HepG2 (cell line): Measurements from ENCODE around the gene MYO10. TPM values are rescaled to one million over a fixed set of nuclear protein-coding genes. Genes with fewer than 3 reads are reported as not detected.
"Not testable (repeated sequence)": the region's sequence is repeated elsewhere in the genome, so short reads cannot be mapped to it uniquely, and the experiment has no call there.

Experiments used
- ATAC-seq: fragments of 200-7000 bp; cut with Tn5 transposase; 3 replicates; pipeline ENCODE4 v1.9.1; 2020; ENCODE audit warnings: mild to moderate bottlenecking, moderate library complexity
- BruUV-seq: library from RNA; stranded (reverse); fragments of 400-500 nt; replicated peaks from 2 replicates; lab custom pipeline; 2021; lab: Mats Ljungman, UMichigan
- CTCF ChIA-PET: fragments of 300-600 bp; formaldehyde crosslinking; extraction: SDS; loops from one replicate; lab custom pipeline; 2021; ENCODE audit warnings: low total read pairs, inconsistent platforms, low intra/inter-chr PET ratio; lab: Yijun Ruan, JAX
- POLR2A ChIA-PET: fragments of 350-600 bp; sonication (Branson Sonifier 250); formaldehyde crosslinking; loops from one replicate; lab custom pipeline; 2020; ENCODE audit warnings: antibody characterized with exemption, inconsistent platforms; lab: Yijun Ruan, JAX
- DNase-seq: peaks from one replicate; pipeline ENCODE4 v3.0.0-alpha.2; 2015; ENCODE audit warnings: low spot score
- FAIRE-seq: peaks from 3 replicates; lab custom pipeline; 2011; peaks lifted over from hg19 to GRCh38; lab: Jason Lieb, UNC
- H2AFZ ChIP-seq: one replicate; pipeline ENCODE4 v1.6.1; 2011; ENCODE audit warnings: low read length, inconsistent platforms
- H3K27ac ChIP-seq: fragments of 300-600 bp; 3 replicates; pipeline ENCODE4 v1.8.0; 2011; ENCODE audit warnings: mixed run types, mild to moderate bottlenecking, mixed read lengths, low read length, inconsistent platforms; ENCODE audit not compliant: insufficient read depth; ENCODE audit errors: extremely low read length
- H3K27me3 ChIP-seq, 2 experiments: fragments of 200-600 bp in 1 of 2; 2 replicates in 1 of 2; 3 replicates in 1 of 2; pipeline versions ENCODE4 v1.6.0 to v1.8.0; 2011; ENCODE audit warnings: low read length in 2 of 2, mild to moderate bottlenecking in 2 of 2, moderate library complexity in 2 of 2, inconsistent platforms in 1 of 2; ENCODE audit not compliant: insufficient read depth in 2 of 2, control insufficient read depth in 1 of 2
- H3K36me3 ChIP-seq, 2 experiments: fragments of 200-600 bp in 1 of 2; replicated peaks in 1 of 2; 2 replicates in 1 of 2; 3 replicates in 1 of 2; pipeline versions ENCODE4 v1.5.1 to v1.8.0; 2011; ENCODE audit warnings: low read length in 2 of 2, inconsistent platforms in 1 of 2; ENCODE audit not compliant: insufficient read depth in 2 of 2, control insufficient read depth in 1 of 2
- H3K4me1 ChIP-seq: 2 replicates; pipeline ENCODE4 v1.5.1; 2012; ENCODE audit warnings: low read length, inconsistent platforms; ENCODE audit not compliant: insufficient read depth
- H3K4me2 ChIP-seq: 2 replicates; pipeline ENCODE4 v1.6.0; 2011; ENCODE audit warnings: low read depth, low read length, inconsistent platforms
- H3K4me3 ChIP-seq, 3 experiments: fragments of 200-600 bp in 1 of 3; sonication (generic), shearing (Covaris generic) in 1 of 3; replicated peaks in 1 of 3; 2 replicates each; pipeline ENCODE4 v1.5.1; 2011 to 2016; ENCODE audit warnings: low read length in 3 of 3, inconsistent platforms in 2 of 3, low read depth in 2 of 3, mild to moderate bottlenecking in 2 of 3, control low read depth in 1 of 3, mixed read lengths in 1 of 3; ENCODE audit not compliant: insufficient read depth in 1 of 3
- H3K79me2 ChIP-seq: one replicate; pipeline ENCODE4 v1.6.1; 2011; ENCODE audit warnings: low read length, inconsistent platforms; ENCODE audit not compliant: insufficient read depth
- H3K9ac ChIP-seq: 2 replicates; pipeline ENCODE4 v1.6.0; 2011; ENCODE audit warnings: mild to moderate bottlenecking, low read depth, low read length, inconsistent platforms; ENCODE audit not compliant: insufficient read depth
- H3K9me3 ChIP-seq: 2 replicates; pipeline ENCODE4 v1.5.1; 2012; ENCODE audit warnings: mild to moderate bottlenecking, low read length
- H4K20me1 ChIP-seq: 2 replicates; pipeline ENCODE4 v1.6.0; 2011; ENCODE audit warnings: inconsistent platforms, mild to moderate bottlenecking, low read length, moderate library complexity; ENCODE audit not compliant: insufficient read depth
- ADNP ChIP-seq: sonication (generic); formaldehyde crosslinking; IDR thresholded peaks from 2 replicates; pipeline ENCODE4 v1.4.0; 2020; ENCODE audit warnings: missing genetic modification reagents
- CHCHD3 ChIP-seq: sonication (generic); formaldehyde crosslinking; IDR thresholded peaks from 2 replicates; pipeline ENCODE4 v1.8.0; 2022; ENCODE audit warnings: mild to moderate bottlenecking, missing genetic modification reagents, moderate library complexity
- HNRNPLL ChIP-seq: fragments of 200-400 bp; formaldehyde crosslinking; IDR thresholded peaks from 2 replicates; pipeline ENCODE4 v1.6.1; 2017; ENCODE audit warnings: mild to moderate bottlenecking, low read depth, low read length; ENCODE audit not compliant: poor library complexity, severe bottlenecking
- KAT2B ChIP-seq: fragments of 150-350 bp; IDR thresholded peaks from 2 replicates; pipeline ENCODE4 v1.6.1; 2014; ENCODE audit warnings: low read depth, low read length, borderline replicate concordance
- KLF9 ChIP-seq: IDR thresholded peaks from 2 replicates; pipeline ENCODE4 v1.6.1; 2016; ENCODE audit warnings: low read depth
- MLX ChIP-seq: IDR thresholded peaks from 2 replicates; pipeline ENCODE4 v1.6.1; 2016
- NFAT5 ChIP-seq: sonication (generic); formaldehyde crosslinking; IDR thresholded peaks from 2 replicates; pipeline ENCODE4 v1.4.0; 2020; ENCODE audit warnings: missing genetic modification reagents
- NFATC3 ChIP-seq: sonication (generic); formaldehyde crosslinking; IDR thresholded peaks from 2 replicates; pipeline ENCODE4 v1.5.1; 2020; ENCODE audit warnings: mild to moderate bottlenecking, missing genetic modification reagents
- WGBS: methylation state at CpG from one replicate; pipeline ENCODE4 v1.1.6; 2017; ENCODE audit warnings: low lambda C conversion rate; 5-methylcytosine and 5-hydroxymethylcytosine counted together
- in situ Hi-C: cut with HindIII; loops from 2 replicates; pipeline ENCODE4 v1.10.0; 2017; ENCODE audit warnings: low pct_unique_long_range_greater_than_20kb; ENCODE audit not compliant: extremely low pct_ligation_motif_present
- intact Hi-C: fragments of 100-400 bp; cut with micrococcal nuclease; formaldehyde crosslinking; loops from one replicate; pipeline ENCODE4 v1.10.0; 2022; ENCODE audit not compliant: unreplicated experiment
- polyA plus RNA-seq, 8 experiments: library from polyadenylated mRNA; depleted of rRNA in 3 of 8; stranded (reverse) in 7 of 8; unstranded in 1 of 8; fragments of >200 nt; fragmentation: Illumina TruSeq in 4 of 8; extraction: Trizol in 4 of 8; gene quantifications; 2 replicates each; pipeline versions ENCODE4 v1.2.1 to v1.2.3, GENCODE V29; 2011 to 2016; ENCODE audit warnings: low read depth in 4 of 8, missing spikeins in 1 of 8, mixed read lengths in 1 of 8; ENCODE audit not compliant: insufficient read depth in 1 of 8
- total RNA-seq, 5 experiments: library from RNA; depleted of rRNA; stranded (reverse); fragments of >200 nt; fragmentation: Illumina TruSeq; extraction: Trizol; gene quantifications; 2 replicates each; pipeline ENCODE4 v1.2.3, GENCODE V29; 2016; ENCODE audit warnings: low read depth in 1 of 5

The MYO10 gene
- total and polyA plus RNA-seq, 2 of the 13 experiments (the other 11 are each of a cell fraction or from before 2014, with no cell fraction given), result 4.5 to 14.0 TPM

GRCh38 chr5:16721151-16722096 is 214.7 kb downstream of the MYO10 start (continued):
- no peak for TF ChIP-seq ADNP
- TF ChIP-seq HNRNPLL, result no peak
- TF ChIP-seq NFATC3 (CRISPR knock-in tag), result no peak
- no peak for TF ChIP-seq CHCHD3 (CRISPR knock-in tag)
- no peak for TF ChIP-seq KLF9 (CRISPR knock-in tag)
- no peak for TF ChIP-seq KAT2B
- TF ChIP-seq MLX (CRISPR knock-in tag), result no peak
- TF ChIP-seq NFAT5 (CRISPR knock-in tag), result no peak

- FAIRE-seq, in situ Hi-C loops, H3K36me3 ChIP-seq, H3K9me3 ChIP-seq, DNase-seq, H3K27ac ChIP-seq, CTCF ChIA-PET, H3K9ac ChIP-seq, ATAC-seq, H3K4me2 ChIP-seq, H3K4me3 ChIP-seq, H2AFZ ChIP-seq, H3K27me3 ChIP-seq, BruUV-seq, H4K20me1 ChIP-seq, intact Hi-C loops: not testable (repeated sequence)
- H3K79me2 ChIP-seq, result peaks cover 34% of the 10 kb centered on the region
- POLR2A ChIA-PET, result interaction anchor here (0.9 kb wide), 1 partner anchor 19 kb away, joined by 3 read pairs; no protein-coding TSS in a partner anchor
- 100% methylated on average over 3 of the region's 23 CpGs for WGBS
- peaks cover 42% of the 10 kb centered on the region for H3K4me1 ChIP-seq
Observed at GRCh38 chr5:16718036-16718435, 218.1 kb downstream of the MYO10 start.
